GM18951 (cell line): Measurements from ENCODE around the gene ARHGAP45.

Source experiments
- POLR2A ChIP-seq: IDR thresholded peaks from 4 replicates; pipeline ENCODE4 v1.6.1; 2011; ENCODE audit warnings: mild to moderate bottlenecking; ENCODE audit not compliant: insufficient read length, insufficient read depth; ENCODE audit errors: extremely low read depth
- in situ Hi-C: fragments of 300-500 bp; cut with MboI; formaldehyde crosslinking; loops from one replicate; pipeline ENCODE4 v1.12.0; 2022; ENCODE audit warnings: low sequenced_read_pairs, mixed read lengths, inconsistent platforms; ENCODE audit not compliant: unreplicated experiment

The ARHGAP45 gene

DNA sequence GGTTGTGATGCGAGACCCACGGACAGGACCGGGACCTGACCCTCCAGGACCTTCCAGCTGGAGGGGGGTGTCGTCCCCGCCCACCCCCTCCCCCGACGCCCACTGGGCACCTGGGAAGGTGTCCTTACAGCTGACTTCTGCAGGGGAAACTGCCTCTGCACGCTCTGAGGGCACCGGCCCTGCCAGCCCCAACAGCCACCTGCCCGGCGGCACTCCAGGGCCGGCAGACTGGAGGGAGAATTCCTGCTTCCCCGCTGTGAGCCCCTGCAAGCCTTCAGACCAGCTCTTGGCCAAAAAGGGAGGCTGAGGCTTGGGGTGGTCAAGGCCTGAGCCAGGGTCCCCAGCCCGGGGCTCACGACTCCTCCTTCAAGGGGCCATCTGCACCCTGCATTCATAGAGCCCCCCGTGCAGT, 39.3 kb upstream of the ARHGAP45 start:
- TF ChIP-seq POLR2A, result no peak
- in situ Hi-C loops, result no loop called here

DNA sequence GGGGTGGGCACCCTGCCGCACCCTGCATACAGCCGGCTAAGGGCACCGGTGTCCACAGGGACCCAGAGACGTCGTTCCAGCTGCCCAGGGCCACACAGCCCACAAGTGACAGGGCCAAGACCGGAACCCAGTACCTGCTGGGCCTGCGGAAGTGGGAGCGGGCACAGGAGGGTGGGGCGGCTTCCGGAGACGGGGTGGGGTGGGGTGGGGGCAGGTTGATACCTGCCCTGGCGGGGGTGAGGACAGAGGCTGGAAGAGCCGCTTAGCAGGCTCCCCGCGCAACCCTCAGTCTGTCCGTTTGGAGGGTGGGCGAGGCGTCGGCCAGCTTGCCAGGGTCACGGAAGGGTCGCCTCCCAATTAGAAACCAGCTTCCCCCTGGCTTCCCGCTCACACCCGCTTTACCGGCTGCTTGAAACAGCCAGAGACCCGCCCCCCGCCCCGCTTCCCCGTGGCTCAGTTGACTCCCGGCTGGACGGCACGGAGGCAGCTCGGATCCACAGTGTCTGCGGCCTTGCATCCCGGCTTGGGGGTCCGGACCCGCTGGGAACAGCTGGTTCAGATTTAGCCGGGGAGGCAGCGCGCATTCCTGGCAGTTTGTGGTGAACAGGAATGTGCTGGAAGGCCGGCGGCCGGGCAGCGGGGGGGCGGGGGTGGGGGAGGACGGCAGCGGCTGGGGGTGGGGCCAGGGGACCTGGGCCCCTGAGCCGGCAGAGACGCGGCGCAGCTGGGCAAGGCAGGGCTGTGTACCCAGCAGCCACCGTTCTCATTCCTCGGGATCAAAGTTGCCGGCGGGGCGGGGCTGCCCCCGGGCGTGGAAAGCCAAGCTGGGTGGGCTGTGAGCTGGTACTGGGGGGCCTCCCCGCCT, 38.7 kb upstream of the ARHGAP45 start:
- in situ Hi-C loops, result no loop called here
- TF ChIP-seq POLR2A, result peak; percentile 58

DNA sequence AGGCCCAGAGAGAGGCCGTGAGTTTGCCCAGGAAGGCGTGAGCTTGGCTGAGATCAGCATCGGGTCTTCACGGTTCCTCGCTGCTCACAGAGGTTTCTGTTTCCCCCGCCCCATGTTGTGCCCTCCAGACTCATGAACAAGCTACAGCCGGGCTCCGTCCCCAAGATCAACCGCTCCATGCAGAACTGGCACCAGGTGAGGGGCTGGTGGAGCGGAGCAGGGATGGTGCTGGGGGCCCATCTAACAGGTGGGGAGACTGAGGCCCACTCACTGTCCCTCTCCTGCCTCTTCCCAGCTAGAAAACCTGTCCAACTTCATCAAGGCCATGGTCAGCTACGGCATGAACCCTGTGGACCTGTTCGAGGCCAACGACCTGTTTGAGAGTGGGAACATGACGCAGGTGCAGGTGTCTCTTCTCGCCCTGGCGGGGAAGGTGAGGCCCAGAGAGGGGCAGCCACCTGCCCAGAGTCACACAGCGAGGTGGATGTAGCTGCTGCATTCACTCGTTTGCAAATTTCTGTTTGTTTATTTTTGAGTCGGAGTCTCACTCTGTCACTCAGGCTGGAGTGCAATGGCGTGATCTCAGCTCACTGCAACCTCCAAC, 34.6 kb upstream of the ARHGAP45 start:
- in situ Hi-C loops, result no loop called here
- no peak for TF ChIP-seq POLR2A

DNA sequence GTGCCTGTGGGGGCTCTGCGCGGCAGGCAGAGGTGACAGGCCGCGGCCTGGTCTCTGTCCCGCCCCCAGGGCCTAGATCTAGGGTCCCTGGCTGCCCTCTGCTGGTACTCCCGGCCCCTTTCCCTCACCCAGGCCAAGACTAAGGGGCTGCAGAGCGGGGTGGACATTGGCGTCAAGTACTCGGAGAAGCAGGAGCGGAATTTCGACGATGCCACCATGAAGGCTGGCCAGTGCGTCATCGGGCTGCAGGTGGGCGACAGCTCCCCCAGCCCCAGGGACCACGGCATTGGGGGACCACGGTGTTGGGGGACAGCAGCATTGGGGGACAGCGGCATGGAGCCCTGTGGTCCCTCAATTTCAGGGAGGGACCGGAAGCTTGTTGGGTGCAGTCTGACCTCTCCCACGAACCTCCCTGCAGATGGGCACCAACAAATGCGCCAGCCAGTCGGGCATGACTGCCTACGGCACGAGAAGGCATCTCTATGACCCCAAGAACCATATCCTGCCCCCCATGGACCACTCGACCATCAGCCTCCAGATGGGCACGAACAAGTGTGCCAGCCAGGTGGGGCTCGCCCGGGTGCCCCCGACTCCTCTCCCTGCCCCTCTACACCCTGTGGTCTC, 30.9 kb upstream of the ARHGAP45 start:
- TF ChIP-seq POLR2A, result no peak
- in situ Hi-C loops, result no loop called here

DNA sequence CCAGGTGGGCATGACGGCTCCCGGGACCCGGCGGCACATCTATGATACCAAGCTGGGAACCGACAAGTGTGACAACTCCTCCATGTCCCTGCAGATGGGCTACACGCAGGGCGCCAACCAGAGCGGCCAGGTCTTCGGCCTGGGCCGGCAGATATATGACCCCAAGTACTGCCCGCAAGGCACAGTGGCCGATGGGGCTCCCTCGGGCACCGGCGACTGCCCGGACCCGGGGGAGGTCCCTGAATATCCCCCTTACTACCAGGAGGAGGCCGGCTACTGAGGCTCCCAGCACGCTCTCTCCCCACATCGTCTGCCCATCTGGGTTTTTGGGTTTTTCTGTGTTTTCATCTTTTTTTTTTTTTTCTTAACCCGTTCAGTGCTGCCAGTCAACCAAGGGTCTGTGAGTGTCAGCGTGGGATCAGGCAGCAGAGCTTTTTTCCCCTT, 29.3 kb upstream of the ARHGAP45 start:
- in situ Hi-C loops, result no loop called here
- TF ChIP-seq POLR2A, result no peak

DNA sequence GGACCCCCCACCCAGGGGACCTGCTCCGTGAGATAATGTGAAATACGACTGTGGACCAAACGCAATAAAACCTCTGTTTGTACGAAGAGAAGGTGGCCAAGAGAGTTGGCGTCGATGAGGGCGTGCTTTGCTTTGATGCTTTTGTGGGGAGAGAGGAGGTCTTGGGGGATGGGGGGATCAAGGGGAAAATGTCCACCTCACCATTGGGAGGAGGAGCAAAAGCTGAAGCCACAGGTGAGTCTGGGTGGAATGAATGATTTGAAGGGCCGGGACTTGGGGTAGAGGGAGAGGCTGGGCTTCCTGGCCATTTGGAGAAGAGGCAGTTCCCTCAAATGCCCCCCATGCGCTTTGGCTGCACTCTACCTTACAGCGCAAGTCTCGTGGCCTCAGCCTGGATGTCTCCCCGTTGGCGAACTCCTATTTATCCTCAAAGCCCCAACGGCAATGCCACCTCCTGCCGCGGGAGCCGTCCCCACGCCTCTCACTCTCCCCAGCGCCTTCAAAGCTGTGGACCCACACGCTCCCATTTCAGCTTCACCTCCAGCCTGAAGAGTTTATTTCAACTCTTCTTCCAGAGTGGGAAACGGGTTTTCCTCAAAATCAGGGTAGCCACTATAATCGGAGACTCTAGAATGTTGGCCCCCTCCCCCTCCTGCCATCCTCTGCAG, 27.9 kb upstream of the ARHGAP45 start:
- TF ChIP-seq POLR2A, result no peak
- in situ Hi-C loops, result no loop called here

DNA sequence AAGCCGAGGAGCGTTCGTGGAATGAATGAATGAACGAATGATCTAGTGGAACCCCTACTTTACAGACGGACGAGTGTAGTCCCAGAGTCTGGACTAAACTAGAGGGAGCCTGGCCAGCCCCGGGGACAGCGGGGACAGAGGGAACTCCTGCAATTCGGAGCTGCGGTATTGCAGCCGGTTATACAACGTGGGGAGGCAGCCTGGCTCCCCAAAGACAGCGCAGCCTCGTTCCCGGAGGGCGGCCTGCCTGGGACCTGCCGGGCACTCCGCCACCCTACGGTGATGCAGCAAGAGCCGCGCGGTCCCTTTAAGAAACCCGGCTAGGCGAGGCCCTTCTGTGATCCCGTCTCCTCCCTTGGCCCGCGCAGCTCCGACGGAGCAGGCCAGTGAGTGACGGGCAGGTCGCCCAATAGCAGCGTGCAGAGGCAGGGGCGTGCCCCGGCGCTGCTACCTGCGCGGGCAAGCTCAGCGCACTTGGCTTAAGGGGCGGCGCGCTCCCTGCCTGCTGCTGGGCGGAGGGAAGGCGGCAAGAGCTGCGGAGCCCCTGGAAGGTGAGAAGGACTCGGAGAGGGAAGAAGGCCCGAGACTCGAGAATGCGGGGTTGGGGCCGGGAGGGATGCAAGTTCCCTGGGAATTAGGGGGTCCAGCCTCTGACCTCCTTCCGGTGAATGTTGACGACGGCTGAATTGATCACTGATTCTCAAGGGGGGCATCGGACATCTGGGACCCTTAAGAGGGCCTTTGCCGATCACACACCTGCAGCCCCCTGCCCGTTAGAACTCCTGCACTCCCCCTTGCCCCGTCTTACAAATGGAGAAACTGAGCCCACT, 27.1 kb upstream of the ARHGAP45 start, which contains the start of gene ABCA7:
ABCA7 (plus strand) TSS at position 462 of the 830 bp plus-strand sequence. CDS start 1,255 bp downstream, outside the sequence.
- in situ Hi-C loops, result no loop called here
- peak; percentile 78 for TF ChIP-seq POLR2A

DNA sequence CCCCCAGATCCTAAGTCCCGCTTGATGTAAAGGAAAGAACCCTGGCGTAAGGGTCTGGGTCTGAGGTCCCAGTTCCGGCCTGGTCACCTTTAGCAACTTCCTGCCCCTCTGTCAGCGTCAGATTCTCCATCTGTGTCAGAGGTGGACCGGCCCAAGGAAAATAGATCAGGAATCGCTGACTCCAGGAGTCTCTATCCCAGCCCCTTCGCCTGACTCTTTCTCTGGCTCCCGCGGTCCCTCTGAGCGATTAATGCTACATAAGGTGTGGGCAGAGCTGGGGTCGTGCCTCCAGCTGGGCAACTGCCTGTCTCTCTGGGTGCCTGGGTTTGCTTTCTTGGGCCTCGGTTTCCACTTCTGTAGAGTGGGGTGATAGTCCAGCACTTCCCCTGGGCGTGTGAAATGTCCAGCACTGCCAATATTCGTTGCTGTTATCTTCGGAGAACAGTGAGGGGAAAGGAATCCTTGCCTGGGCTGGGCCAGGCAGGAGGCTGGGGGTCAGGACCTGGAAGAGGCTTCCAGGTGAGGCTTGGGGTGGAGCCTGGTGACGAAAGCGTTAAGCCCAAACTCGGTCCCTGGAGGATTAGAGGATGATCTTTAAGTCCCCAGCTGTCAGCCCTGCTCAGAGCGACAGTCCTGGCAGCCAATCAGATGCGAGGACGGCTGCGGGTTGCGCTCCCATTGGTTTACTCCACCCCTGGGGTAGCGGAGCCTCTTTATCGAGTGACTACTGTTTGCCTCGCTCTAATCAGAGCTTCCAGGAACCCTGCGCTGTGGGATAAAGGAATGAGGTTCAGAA, 26.3 kb upstream of the ARHGAP45 start:
- in situ Hi-C loops, result no loop called here
- no peak for TF ChIP-seq POLR2A

DNA sequence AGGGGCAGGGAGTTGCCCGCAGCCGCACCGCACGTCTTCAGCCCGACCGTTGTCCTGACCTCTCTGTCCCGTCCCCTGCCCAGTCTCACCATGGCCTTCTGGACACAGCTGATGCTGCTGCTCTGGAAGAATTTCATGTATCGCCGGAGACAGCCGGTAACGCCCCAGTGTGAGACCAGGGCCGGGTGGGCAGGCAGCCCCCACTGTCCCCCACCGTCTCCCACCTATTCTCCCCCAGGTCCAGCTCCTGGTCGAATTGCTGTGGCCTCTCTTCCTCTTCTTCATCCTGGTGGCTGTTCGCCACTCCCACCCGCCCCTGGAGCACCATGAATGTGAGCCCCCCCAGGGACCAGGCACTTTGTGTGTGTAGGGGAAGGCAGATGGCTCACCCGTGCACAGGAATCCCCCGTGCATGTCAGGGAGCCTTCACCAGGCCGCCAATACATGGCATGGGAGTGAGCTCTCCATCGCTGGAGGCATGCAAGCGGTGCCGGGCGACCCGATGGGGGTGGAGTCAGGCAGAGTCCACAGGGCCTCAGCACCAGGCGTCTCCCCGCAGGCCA, 25.6 kb upstream of the ARHGAP45 start:
- in situ Hi-C loops, result no loop called here
- no peak for TF ChIP-seq POLR2A

DNA sequence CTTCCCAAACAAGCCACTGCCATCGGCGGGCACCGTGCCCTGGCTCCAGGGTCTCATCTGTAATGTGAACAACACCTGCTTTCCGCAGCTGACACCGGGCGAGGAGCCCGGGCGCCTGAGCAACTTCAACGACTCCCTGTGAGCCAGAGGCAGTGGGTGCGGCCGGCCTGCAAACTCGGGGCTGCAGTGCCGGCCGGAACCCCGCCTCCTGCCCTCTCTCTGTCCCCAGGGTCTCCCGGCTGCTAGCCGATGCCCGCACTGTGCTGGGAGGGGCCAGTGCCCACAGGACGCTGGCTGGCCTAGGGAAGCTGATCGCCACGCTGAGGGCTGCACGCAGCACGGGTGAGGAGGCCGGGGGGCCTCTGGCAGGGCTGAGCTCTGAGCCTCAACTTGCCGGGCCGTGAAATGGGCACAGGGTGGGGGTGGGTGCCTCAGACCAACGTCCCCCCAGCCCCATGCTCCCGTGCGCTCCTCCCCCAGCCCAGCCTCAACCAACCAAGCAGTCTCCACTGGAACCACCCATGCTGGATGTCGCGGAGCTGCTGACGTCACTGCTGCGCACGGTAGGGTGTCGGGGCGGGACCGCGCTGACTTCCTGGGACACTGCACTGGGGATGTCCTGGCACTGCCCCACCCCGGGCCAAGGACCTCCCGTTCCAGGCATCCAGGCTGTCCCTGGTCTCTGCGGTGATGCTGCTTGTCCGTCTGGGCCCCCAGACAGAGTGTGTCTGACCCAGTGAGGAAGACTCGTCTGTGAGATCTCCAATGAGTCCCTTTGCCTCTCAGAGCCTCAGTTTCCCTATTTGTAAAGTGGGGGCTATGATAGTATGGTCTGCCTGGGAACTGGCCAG, 24.9 kb upstream of the ARHGAP45 start:
- TF ChIP-seq POLR2A, result no peak
- in situ Hi-C loops, result no loop called here
